Endodermal cell (in vitro differentiated cells): ENCODE results near the gene WNK3. TPM values are rescaled to one million over a fixed set of nuclear protein-coding genes. Genes with fewer than 3 reads are reported as not detected.
A peak's percentile ranks its signal among the peaks of the same experiment; 100 is the strongest.

ENCODE experiments used
- DNase-seq: peaks from one replicate; pipeline ENCODE4 v3.0.0-alpha.2; 2017
- H3K27ac ChIP-seq: 2 replicates; pipeline ENCODE4 v1.5.1; 2013; ENCODE audit warnings: mild to moderate bottlenecking, low read depth, low read length, moderate library complexity
- H3K27me3 ChIP-seq: 2 replicates; pipeline ENCODE4 v1.6.1; 2013; ENCODE audit warnings: mild to moderate bottlenecking, low read length, moderate library complexity; ENCODE audit not compliant: insufficient read depth, control insufficient read depth, poor library complexity, severe bottlenecking
- H3K36me3 ChIP-seq: 2 replicates; pipeline ENCODE4 v1.7.0; 2013; ENCODE audit warnings: mild to moderate bottlenecking, low read length, moderate library complexity; ENCODE audit not compliant: control insufficient read depth, insufficient read depth
- H3K4me1 ChIP-seq: one replicate; pipeline ENCODE4 v1.7.0; 2013; ENCODE audit warnings: low read length; ENCODE audit not compliant: control insufficient read depth, insufficient read depth
- H3K4me3 ChIP-seq: 2 replicates; pipeline ENCODE4 v1.5.1; 2013; ENCODE audit warnings: mild to moderate bottlenecking, low read length, moderate library complexity
- H3K9ac ChIP-seq: 2 replicates; pipeline ENCODE4 v1.6.1; 2013; ENCODE audit warnings: mild to moderate bottlenecking, low read length, moderate library complexity; ENCODE audit not compliant: poor library complexity, severe bottlenecking; ENCODE audit errors: extremely low read depth
- H3K9me3 ChIP-seq: 2 replicates; pipeline ENCODE4 v1.6.1; 2013; ENCODE audit warnings: mild to moderate bottlenecking, low read length, moderate library complexity; ENCODE audit not compliant: control insufficient read depth
- H3K27ac Mint-ChIP-seq: 2 replicates; pipeline ENCODE4 v1.8.0; 2020; ENCODE audit warnings: mixed read lengths
- H3K27me3 Mint-ChIP-seq: 2 replicates; pipeline ENCODE4 v1.8.0; 2021; ENCODE audit warnings: mild to moderate bottlenecking, mixed read lengths; ENCODE audit not compliant: insufficient read depth
- H3K36me3 Mint-ChIP-seq: 2 replicates; pipeline ENCODE4 v1.8.0; 2020; ENCODE audit warnings: low read depth, mixed read lengths
- H3K4me1 Mint-ChIP-seq: 2 replicates; pipeline ENCODE4 v1.8.0; 2020; ENCODE audit warnings: mixed read lengths
- H3K4me3 Mint-ChIP-seq: 2 replicates; pipeline ENCODE4 v1.8.0; 2020; ENCODE audit warnings: mild to moderate bottlenecking, moderate library complexity, mixed read lengths
- H3K9me3 Mint-ChIP-seq: 2 replicates; pipeline ENCODE4 v1.8.0; 2020; ENCODE audit warnings: mild to moderate bottlenecking, mixed read lengths
- CTCF ChIP-seq: fragments of 200-600 bp; sonication (generic); conservative IDR thresholded peaks from 2 replicates; pipeline ENCODE4 v1.5.0; 2021; ENCODE audit warnings: antibody characterized with exemption, mild to moderate bottlenecking
- WGBS, 2 experiments: methylation state at CpG; one replicate each; pipeline versions ENCODE4 v1.1.5 to v1.1.7; 2013; ENCODE audit warnings: missing lambda C conversion rate in 2 of 2, mixed read lengths in 1 of 2; ENCODE audit not compliant: insufficient coverage in 1 of 2, insufficient read length in 1 of 2; 5-methylcytosine and 5-hydroxymethylcytosine counted together
- total RNA-seq, 2 donors: library from RNA; stranded (reverse); fragmentation: NEBNext Ultra II Directional in 1 of 2; extraction: Animal tissue kit (Norgen Biotek cat#: 25700) in 1 of 2; gene quantifications; 2 replicates in 1 of 2; 3 replicates in 1 of 2; pipeline ENCODE4 v1.2.1, GENCODE V29; 2021

WNK3 gene
- total RNA-seq, 2 donors from 2014 or later = 38.3 to 40.4 TPM

DNA sequence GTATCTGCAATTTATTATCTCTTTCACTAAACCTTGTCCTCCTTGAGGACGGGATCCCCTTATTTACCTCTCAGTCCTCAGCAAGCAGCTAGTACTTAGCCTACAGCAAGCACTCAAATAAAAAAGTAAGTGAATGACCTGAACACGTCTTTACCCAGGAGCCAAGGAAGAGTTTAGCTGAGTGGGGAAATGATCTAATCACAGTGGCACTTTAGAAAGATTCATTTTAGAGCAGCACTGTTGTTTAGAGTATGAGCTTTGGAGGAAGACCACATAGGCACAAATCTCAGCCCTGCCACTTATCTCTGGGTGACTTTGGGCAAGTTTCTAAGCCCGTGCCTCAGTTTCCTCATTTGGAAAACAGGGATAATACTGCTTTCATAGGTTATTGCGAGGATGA lies 177.4 kb downstream of the WNK3 start:
- Mint-ChIP-seq H3K4me3 (peak overlapping the region; percentile 66), H3K27ac (no peak overlapping the region), H3K27me3 (no peaks in the 10 kb centered on the region), H3K4me1 (peaks cover 24% of the 10 kb centered on the region), H3K9me3 (peaks cover 34% of the 10 kb centered on the region), H3K36me3 (peaks cover 7% of the 10 kb centered on the region)
- no peak for DNase-seq
- no peak for TF ChIP-seq CTCF
- Histone ChIP-seq H3K36me3 (no peaks in the 10 kb centered on the region), H3K9me3 (no peaks in the 10 kb centered on the region), H3K9ac (no peak overlapping the region), H3K27me3 (no peaks in the 10 kb centered on the region), H3K4me1 (no peaks in the 10 kb centered on the region), H3K27ac (no peak overlapping the region), H3K4me3 (peak overlapping the region; percentile 85)
- WGBS, 2 experiments = 78% methylated on average over 3 of the region's 4 CpGs; no CpG with 5 or more reads in 1 of the 2 experiments

GRCh38 chrX:54178100-54178940 lies 179.5 kb downstream of the WNK3 start:
- Histone ChIP-seq H3K9ac (no peak overlapping the region), H3K36me3 (peaks cover 5% of the 10 kb centered on the region), H3K4me3 (no peak overlapping the region), H3K27me3 (no peaks in the 10 kb centered on the region), H3K27ac (no peak overlapping the region), H3K4me1 (no peaks in the 10 kb centered on the region), H3K9me3 (no peaks in the 10 kb centered on the region)
- no peak for DNase-seq
- 78 to 92% methylated on average over 1 to 3 of the region's 5 CpGs for WGBS, 2 experiments
- H3K36me3 Mint-ChIP-seq = peaks cover 17% of the 10 kb centered on the region
- no peak for TF ChIP-seq CTCF
- peaks cover 46% of the 10 kb centered on the region for H3K9me3 Mint-ChIP-seq
- H3K27me3 Mint-ChIP-seq = no peaks in the 10 kb centered on the region
- H3K27ac Mint-ChIP-seq = no peak overlapping the region
- peaks cover 24% of the 10 kb centered on the region for H3K4me1 Mint-ChIP-seq
- H3K4me3 Mint-ChIP-seq = no peak overlapping the region

GRCh38 chrX:54177306-54177705 lies 180.5 kb downstream of the WNK3 start:
- no peak overlapping the region for H3K4me3 Mint-ChIP-seq

More at GRCh38 chrX:54177306-54177705, 180.5 kb downstream of the WNK3 start:
- H3K4me1 ChIP-seq = no peaks in the 10 kb centered on the region
- H3K27ac Mint-ChIP-seq = no peak overlapping the region
- H3K4me3 ChIP-seq = no peak overlapping the region
- H3K4me1 Mint-ChIP-seq = peaks cover 24% of the 10 kb centered on the region
- no peaks in the 10 kb centered on the region for H3K27me3 Mint-ChIP-seq
- H3K9me3 Mint-ChIP-seq = peaks cover 48% of the 10 kb centered on the region
- H3K36me3 Mint-ChIP-seq = peaks cover 20% of the 10 kb centered on the region
- H3K27ac ChIP-seq = no peak overlapping the region
- 90 to 98% methylated on average over 2 of the region's 3 CpGs for WGBS, 2 experiments
- TF ChIP-seq CTCF = no peak
- no peaks in the 10 kb centered on the region for H3K27me3 ChIP-seq
- H3K9ac ChIP-seq = no peak overlapping the region
- peaks cover 5% of the 10 kb centered on the region for H3K36me3 ChIP-seq
- H3K9me3 ChIP-seq = no peaks in the 10 kb centered on the region
- no peak for DNase-seq
